ENCODE measurements around the gene HGFAC.

DNA sequence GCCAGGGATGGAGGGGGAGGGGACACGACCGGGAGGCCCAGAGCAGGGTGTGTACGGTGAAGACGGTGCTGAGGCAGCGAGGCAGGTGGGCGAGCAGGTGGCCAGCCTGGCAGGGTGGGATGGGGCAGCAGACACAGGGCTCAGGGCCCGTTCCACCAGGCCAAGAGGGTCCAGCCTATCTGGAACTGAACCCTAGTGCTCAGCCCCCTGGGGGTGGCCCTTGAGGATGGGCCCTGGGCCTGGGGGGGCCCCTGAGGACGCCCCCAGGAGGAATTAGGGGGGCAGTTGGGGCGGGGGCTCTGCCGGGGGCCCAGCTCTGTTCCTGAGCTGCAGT, 3.0 kb upstream of the HGFAC start:
- TF ChIP-seq EZH2 (IDR thresholded peaks at IDR 0.05; ENCODE audit: insufficient read depth, poor library complexity, severe bottlenecking) (no peak), EZH2phosphoT487 (IDR thresholded peaks at IDR 0.05; ENCODE audit: insufficient read depth, low read depth) (no peak)

Measured in GM23248 (cell line).